ENCODE data around the gene PACRG. TPM values are rescaled to one million over a fixed set of nuclear protein-coding genes. Genes with fewer than 3 reads are reported as not detected.
A peak's percentile ranks its signal among the peaks of the same experiment; 100 is the strongest.

The PACRG gene
- total and polyA plus RNA-seq, 3 donors from 2014 or later, result 54.0 to 84.6 (median 81.7) TPM

DNA sequence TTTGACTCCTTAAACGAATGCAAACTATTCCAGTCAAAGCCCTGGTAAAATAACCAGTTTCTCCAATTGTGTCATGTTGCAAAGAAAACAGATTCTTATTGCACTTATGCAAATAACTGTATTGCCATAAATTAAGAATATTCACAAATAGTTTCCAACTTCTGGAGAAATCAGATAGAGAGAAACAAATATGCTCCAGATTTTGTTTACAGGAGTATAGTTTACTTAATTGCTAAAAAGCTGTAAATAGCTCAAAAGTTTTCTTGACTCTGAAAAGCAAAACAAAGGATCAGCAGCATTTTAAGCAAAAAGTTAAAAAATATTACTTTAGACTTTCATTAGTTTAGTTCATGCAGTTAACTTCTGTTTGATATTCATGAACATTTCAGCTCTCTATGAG, 304.2 kb downstream of the PACRG start:
- Histone ChIP-seq H3K4me1 (no peaks in the 10 kb centered on the region), H3K27me3 (no peaks in the 10 kb centered on the region), H3K9me3 (no peaks in the 10 kb centered on the region), H3K36me3 (ENCODE audit: low read depth, missing control alignments) (no peaks in the 10 kb centered on the region), H3K27ac (no peak overlapping the region), H3K4me3 (no peak overlapping the region)
- TF ChIP-seq, protein P1, sequence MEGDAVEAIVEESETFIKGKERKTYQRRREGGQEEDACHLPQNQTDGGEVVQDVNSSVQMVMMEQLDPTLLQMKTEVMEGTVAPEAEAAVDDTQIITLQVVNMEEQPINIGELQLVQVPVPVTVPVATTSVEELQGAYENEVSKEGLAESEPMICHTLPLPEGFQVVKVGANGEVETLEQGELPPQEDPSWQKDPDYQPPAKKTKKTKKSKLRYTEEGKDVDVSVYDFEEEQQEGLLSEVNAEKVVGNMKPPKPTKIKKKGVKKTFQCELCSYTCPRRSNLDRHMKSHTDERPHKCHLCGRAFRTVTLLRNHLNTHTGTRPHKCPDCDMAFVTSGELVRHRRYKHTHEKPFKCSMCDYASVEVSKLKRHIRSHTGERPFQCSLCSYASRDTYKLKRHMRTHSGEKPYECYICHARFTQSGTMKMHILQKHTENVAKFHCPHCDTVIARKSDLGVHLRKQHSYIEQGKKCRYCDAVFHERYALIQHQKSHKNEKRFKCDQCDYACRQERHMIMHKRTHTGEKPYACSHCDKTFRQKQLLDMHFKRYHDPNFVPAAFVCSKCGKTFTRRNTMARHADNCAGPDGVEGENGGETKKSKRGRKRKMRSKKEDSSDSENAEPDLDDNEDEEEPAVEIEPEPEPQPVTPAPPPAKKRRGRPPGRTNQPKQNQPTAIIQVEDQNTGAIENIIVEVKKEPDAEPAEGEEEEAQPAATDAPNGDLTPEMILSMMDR (IDR thresholded peaks at IDR 0.05), result no peak
- TF ChIP-seq POLR2A (IDR thresholded peaks at IDR 0.05), result no peak
- intact Hi-C loops (cut with DNase I; ENCODE audit: low total_unique reads), result no loop called here
- DNase-seq, result no peak
- whole genome bisulfite sequencing, 2 donors, result 83 to 100% methylated on average over 1 of the region's 1 CpG

DNA sequence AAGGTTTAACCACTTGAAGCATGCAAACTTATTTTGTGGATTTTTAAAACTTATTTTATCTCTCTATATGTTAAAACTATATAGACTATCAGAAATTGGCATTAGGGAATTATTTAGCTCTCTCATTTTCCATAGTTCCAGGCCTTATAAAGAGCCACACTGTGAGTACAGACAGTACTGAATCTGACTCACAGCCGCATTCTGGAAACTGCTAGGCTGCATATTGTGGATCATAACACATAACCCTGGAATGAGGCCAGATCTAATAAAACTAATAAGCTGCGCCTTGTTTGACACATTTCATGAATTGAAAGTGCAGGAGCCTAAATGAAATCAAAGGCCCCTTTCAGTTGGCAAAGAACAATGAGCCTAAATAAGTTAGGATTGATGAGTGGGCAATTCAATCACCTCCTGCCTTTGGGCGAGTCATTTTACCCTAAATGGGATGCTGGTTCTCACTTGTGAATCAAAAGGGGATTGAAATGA, 308.4 kb downstream of the PACRG start:
- Histone ChIP-seq H3K27ac (no peak overlapping the region), H3K27me3 (no peaks in the 10 kb centered on the region), H3K36me3 (ENCODE audit: low read depth, missing control alignments) (no peaks in the 10 kb centered on the region), H3K4me3 (no peak overlapping the region), H3K4me1 (no peaks in the 10 kb centered on the region), H3K9me3 (no peaks in the 10 kb centered on the region)
- WGBS, 2 donors, result 83 to 84% methylated on average over 3 of the region's 3 CpGs
- intact Hi-C loops (cut with DNase I; ENCODE audit: low total_unique reads), result no loop called here
- DNase-seq, result no peak
- TF ChIP-seq POLR2A (IDR thresholded peaks at IDR 0.05), result no peak
- TF ChIP-seq, protein P1 (IDR thresholded peaks at IDR 0.05), result no peak

DNA sequence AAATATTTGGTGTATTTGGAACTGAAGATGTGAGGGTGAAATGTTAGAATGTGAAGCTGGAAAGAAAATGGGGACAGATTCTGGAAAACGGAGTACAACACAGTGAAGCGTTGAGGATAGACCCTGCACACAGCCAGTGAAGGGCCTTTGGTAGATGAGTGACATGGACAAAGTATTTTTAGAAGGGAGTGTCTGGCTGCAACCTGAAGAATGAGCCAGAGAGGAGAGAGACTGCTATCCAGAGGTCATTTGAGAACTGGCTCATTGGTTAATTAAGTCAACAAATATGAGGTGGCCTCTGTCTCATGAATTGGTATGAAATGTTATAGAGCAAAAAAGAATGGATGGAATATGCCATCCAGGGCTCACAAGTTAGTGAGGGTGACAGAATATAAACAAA, 310.5 kb downstream of the PACRG start:
- no peak for TF ChIP-seq POLR2A (IDR thresholded peaks at IDR 0.05)
- TF ChIP-seq, protein P1 (IDR thresholded peaks at IDR 0.05), result no peak
- Histone ChIP-seq H3K9me3 (no peaks in the 10 kb centered on the region), H3K36me3 (ENCODE audit: low read depth, missing control alignments) (no peaks in the 10 kb centered on the region), H3K27ac (no peak overlapping the region), H3K4me1 (no peaks in the 10 kb centered on the region), H3K27me3 (no peaks in the 10 kb centered on the region), H3K4me3 (no peak overlapping the region)
- DNase-seq, result no peak
- intact Hi-C loops (cut with DNase I; ENCODE audit: low total_unique reads), result no loop called here
- 89 to 99% methylated on average over 2 of the region's 2 CpGs for WGBS, 2 donors

DNA sequence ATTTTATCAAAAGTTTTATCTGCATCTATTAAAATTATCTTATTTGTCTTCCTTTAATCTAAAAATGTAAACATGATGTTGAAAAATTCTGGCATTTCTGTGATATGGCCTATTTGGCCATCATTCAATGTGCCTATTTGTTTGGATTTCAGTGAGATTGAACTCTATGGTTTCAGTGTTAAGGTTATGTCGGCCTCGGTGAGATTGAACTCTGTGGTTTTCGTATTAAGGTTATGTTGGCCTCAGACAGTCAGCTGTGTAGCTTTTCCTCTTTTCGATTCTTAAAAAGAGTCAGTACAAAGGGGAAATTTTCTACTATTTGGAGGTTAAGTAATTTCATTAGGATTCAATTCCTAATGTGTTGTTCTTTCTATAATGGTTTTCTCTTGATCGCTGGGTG, 320.6 kb downstream of the PACRG start:
- no peak for DNase-seq
- Histone ChIP-seq H3K9me3 (no peaks in the 10 kb centered on the region), H3K36me3 (ENCODE audit: low read depth, missing control alignments) (no peaks in the 10 kb centered on the region), H3K4me3 (no peak overlapping the region), H3K27me3 (no peaks in the 10 kb centered on the region), H3K4me1 (no peaks in the 10 kb centered on the region), H3K27ac (no peak overlapping the region)
- 93 to 95% methylated on average over 5 of the region's 5 CpGs for WGBS, 2 donors
- no peak for TF ChIP-seq POLR2A (IDR thresholded peaks at IDR 0.05)
- TF ChIP-seq, protein P1 (IDR thresholded peaks at IDR 0.05), result no peak
- intact Hi-C loops (cut with DNase I; ENCODE audit: low total_unique reads), result no loop called here

DNA sequence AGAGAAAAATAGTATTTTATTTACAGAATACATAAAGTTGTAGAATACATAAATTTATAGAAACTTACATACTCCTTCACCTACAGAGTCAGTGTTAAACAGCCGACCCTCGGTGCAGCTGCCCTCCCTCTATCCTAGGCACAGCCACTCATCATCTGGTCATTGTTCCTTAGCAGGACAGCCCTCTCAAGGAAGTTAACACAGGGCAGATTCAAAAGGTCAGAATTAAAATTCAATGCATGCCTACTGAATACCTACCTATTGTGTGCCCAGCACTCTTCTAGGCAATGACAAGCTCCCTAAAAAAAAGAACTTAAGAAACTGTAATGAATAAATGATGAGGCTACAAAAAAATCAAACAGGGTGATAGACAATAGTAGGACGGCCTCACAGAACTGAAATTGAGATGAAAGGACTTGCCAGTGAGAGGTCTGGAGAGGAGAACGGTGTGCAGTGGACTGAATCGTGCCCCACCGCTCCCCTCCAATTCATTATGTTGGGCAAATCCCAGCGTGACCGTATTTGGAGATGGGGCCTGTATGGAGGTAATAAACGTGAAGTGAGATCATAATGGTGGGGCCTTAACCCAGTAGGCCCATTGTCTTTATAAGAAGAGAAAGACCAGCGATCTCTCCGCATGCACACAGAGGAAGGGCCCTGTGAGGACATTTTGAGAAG, 326.0 kb downstream of the PACRG start:
- no peak for DNase-seq
- Histone ChIP-seq H3K9me3 (no peaks in the 10 kb centered on the region), H3K4me3 (peak overlapping the region in 1 of 2 donors; percentile 1), H3K27ac (no peak overlapping the region), H3K27me3 (no peaks in the 10 kb centered on the region), H3K4me1 (no peaks in the 10 kb centered on the region), H3K36me3 (ENCODE audit: low read depth, missing control alignments) (no peaks in the 10 kb centered on the region)
- TF ChIP-seq POLR2A (IDR thresholded peaks at IDR 0.05), result no peak
- TF ChIP-seq, protein P1 (IDR thresholded peaks at IDR 0.05), result no peak
- WGBS, 2 donors, result 74 to 79% methylated on average over 11 of the region's 11 CpGs
- intact Hi-C loops (cut with DNase I; ENCODE audit: low total_unique reads), result no loop called here

Measured in testis (tissue), 3 donors.